Choroid plexus epithelial cell (primary cell): Measurements from ENCODE around the gene MYL3.

Experiments used
- DNase-seq: peaks from one replicate; pipeline ENCODE4 v3.0.0-alpha.2; 2010; ENCODE audit warnings: low read depth
- H3K4me3 ChIP-seq: 2 replicates; pipeline ENCODE4 v1.5.1; 2011; ENCODE audit warnings: low read depth, mild to moderate bottlenecking, control low read depth, low read length, moderate library complexity
- CTCF ChIP-seq: conservative IDR thresholded peaks from 2 replicates; pipeline ENCODE4 v1.5.1; 2011; ENCODE audit warnings: low read depth, mild to moderate bottlenecking, control low read depth, inconsistent platforms, low read length, moderate library complexity

The MYL3 gene

GRCh38 chr3:46833346-46834300 lies 29.6 kb downstream of the MYL3 start:
- no peak for TF ChIP-seq CTCF
- no peak overlapping the region for H3K4me3 ChIP-seq
- no peak for DNase-seq

- no peak for DNase-seq
- TF ChIP-seq CTCF = no peak
- no peak overlapping the region for H3K4me3 ChIP-seq
Observed at GRCh38 chr3:46831841-46832240, 31.4 kb downstream of the MYL3 start.

GRCh38 chr3:46831316-46831715 lies 31.9 kb downstream of the MYL3 start:
- DNase-seq = no peak
- no peak overlapping the region for H3K4me3 ChIP-seq
- no peak for TF ChIP-seq CTCF

- TF ChIP-seq CTCF = no peak
- H3K4me3 ChIP-seq = no peak overlapping the region
- no peak for DNase-seq
Observed at GRCh38 chr3:46830801-46831200, 32.4 kb downstream of the MYL3 start.

GRCh38 chr3:46829699-46830208 lies 33.5 kb downstream of the MYL3 start:
- H3K4me3 ChIP-seq = no peak overlapping the region
- no peak for DNase-seq

GRCh38 chr3:46825450-46825849 lies 37.8 kb downstream of the MYL3 start:
- no peak for DNase-seq
- TF ChIP-seq CTCF = no peak
- no peak overlapping the region for H3K4me3 ChIP-seq

More at GRCh38 chr3:46829699-46830208, 33.5 kb downstream of the MYL3 start:
- TF ChIP-seq CTCF = no peak
